Left lobe of liver (tissue), 2 donors: Measurements from ENCODE around the gene NHS. TPM values are rescaled to one million over a fixed set of nuclear protein-coding genes. Genes with fewer than 3 reads are reported as not detected.

Experiments
- ATAC-seq: fragments of 200-7000 bp; cut with Tn5 transposase; one replicate; pipeline ENCODE4 v1.9.1; 2020; ENCODE audit warnings: mild to moderate bottlenecking, moderate library complexity
- DNase-seq: peaks from one replicate; pipeline ENCODE4 v3.0.0-alpha.2; 2020; ENCODE audit warnings: low spot score
- total RNA-seq: library from RNA; stranded (reverse); gene quantifications from one replicate; pipeline ENCODE4 v1.2.1, GENCODE V29; 2021
- donor health status: DM: no; HTN: no; CAD: no; lungs with moderate emphysema.
- donor health status: DM: no; HTN: yes; CAD: no.

The NHS gene
- total RNA-seq, 1 donor from 2014 or later: 0.10 TPM

GRCh38 chrX:17655211-17656034 is 280.4 kb downstream of the NHS start:
- ATAC-seq (no peak), DNase-seq (no peak)

- DNase-seq (no peak), ATAC-seq (no peak)
Observed at GRCh38 chrX:17656035-17656418, 281.0 kb downstream of the NHS start.

- no peak for ATAC-seq
Observed at GRCh38 chrX:17656556-17656955, 281.6 kb downstream of the NHS start.

GRCh38 chrX:17662391-17662790 is 287.4 kb downstream of the NHS start:
- DNase-seq (no peak), ATAC-seq (no peak)

More at GRCh38 chrX:17656556-17656955, 281.6 kb downstream of the NHS start:
- no peak for DNase-seq

GRCh38 chrX:17668929-17669328 is 293.9 kb downstream of the NHS start:
- no peak for ATAC-seq

GRCh38 chrX:17669458-17669857 is 294.5 kb downstream of the NHS start:
- ATAC-seq: no peak
- no peak for DNase-seq

More at GRCh38 chrX:17668929-17669328, 293.9 kb downstream of the NHS start:
- DNase-seq: no peak

- DNase-seq (no peak), ATAC-seq (no peak)
Observed at GRCh38 chrX:17669891-17670290, 294.9 kb downstream of the NHS start.

GRCh38 chrX:17670874-17671273 is 295.9 kb downstream of the NHS start:
- no peak for DNase-seq

GRCh38 chrX:17674601-17675000 is 299.6 kb downstream of the NHS start:
- ATAC-seq (no peak), DNase-seq (no peak)

More at GRCh38 chrX:17670874-17671273, 295.9 kb downstream of the NHS start:
- ATAC-seq: no peak

GRCh38 chrX:17679261-17679660 is 304.3 kb downstream of the NHS start:
- ATAC-seq: no peak
- no peak for DNase-seq

- no peak for DNase-seq
- ATAC-seq: no peak
Observed at GRCh38 chrX:17679820-17680219, 304.8 kb downstream of the NHS start.

- ATAC-seq: no peak
- DNase-seq: no peak
Observed at GRCh38 chrX:17680732-17681413, 305.9 kb downstream of the NHS start.

- ATAC-seq (no peak), DNase-seq (no peak)
Observed at GRCh38 chrX:17682259-17682658, 307.3 kb downstream of the NHS start.

GRCh38 chrX:17685026-17685425 is 310.0 kb downstream of the NHS start:
- DNase-seq (no peak), ATAC-seq (no peak)

GRCh38 chrX:17687648-17688047 is 312.6 kb downstream of the NHS start:
- ATAC-seq: no peak
- no peak for DNase-seq

GRCh38 chrX:17689971-17690409 is 315.0 kb downstream of the NHS start:
- DNase-seq (peak; percentile 44), ATAC-seq (peak; percentile 86)

GRCh38 chrX:17692709-17693346 is 317.8 kb downstream of the NHS start:
- no peak for ATAC-seq
- no peak for DNase-seq

- DNase-seq (no peak), ATAC-seq (peak; percentile 77)
Observed at GRCh38 chrX:17697191-17697590, 322.2 kb downstream of the NHS start.

- DNase-seq (no peak), ATAC-seq (no peak)
Observed at GRCh38 chrX:17700976-17701375, 326.0 kb downstream of the NHS start.

GRCh38 chrX:17703201-17703600 is 328.2 kb downstream of the NHS start:
- DNase-seq (no peak), ATAC-seq (no peak)

- no peak for ATAC-seq
- no peak for DNase-seq
Observed at GRCh38 chrX:17705211-17705610, 330.2 kb downstream of the NHS start.

GRCh38 chrX:17706676-17707075 is 331.7 kb downstream of the NHS start:
- no peak for ATAC-seq
- no peak for DNase-seq
